GM23338 (cell line): ENCODE data around the gene CFAP53. TPM values are rescaled to one million over a fixed set of nuclear protein-coding genes. Genes with fewer than 3 reads are reported as not detected.

ENCODE experiments used
- ATAC-seq: fragments of 200-7000 bp; cut with Tn5 transposase; 3 replicates; pipeline ENCODE4 v1.9.1; 2020
- DNase-seq: peaks from one replicate; pipeline ENCODE4 v3.0.0-alpha.2; 2015; ENCODE audit warnings: low spot score
- H2AFZ ChIP-seq: fragments of 200-600 bp; sonication (generic); 2 replicates; pipeline ENCODE4 v1.8.0; 2016; ENCODE audit warnings: antibody characterized with exemption, mild to moderate bottlenecking, moderate library complexity
- H3F3A ChIP-seq: fragments of 200-600 bp; sonication (generic); replicated peaks from 2 replicates; pipeline ENCODE4 v1.8.0; 2017; ENCODE audit warnings: antibody characterized with exemption, mixed run types, low read depth
- H3K27ac ChIP-seq: fragments of 200-600 bp; sonication (generic); 2 replicates; pipeline ENCODE4 v1.6.1; 2016; ENCODE audit warnings: low read depth
- H3K27me3 ChIP-seq: fragments of 200-600 bp; sonication (generic); 2 replicates; pipeline ENCODE4 v1.8.0; 2016; ENCODE audit warnings: mild to moderate bottlenecking, mixed run types, moderate library complexity; ENCODE audit not compliant: insufficient read depth
- H3K36me3 ChIP-seq: fragments of 200-600 bp; sonication (generic); 2 replicates; pipeline ENCODE4 v1.8.0; 2016; ENCODE audit warnings: mild to moderate bottlenecking; ENCODE audit not compliant: insufficient read depth
- H3K4me1 ChIP-seq: fragments of 200-600 bp; sonication (generic); 2 replicates; pipeline ENCODE4 v1.8.0; 2016; ENCODE audit warnings: mild to moderate bottlenecking, moderate library complexity; ENCODE audit not compliant: insufficient read depth
- H3K4me2 ChIP-seq: fragments of 200-600 bp; sonication (generic); 2 replicates; pipeline ENCODE4 v1.7.1; 2017; ENCODE audit warnings: mixed run types
- H3K4me3 ChIP-seq: fragments of 200-600 bp; sonication (generic); 2 replicates; pipeline ENCODE4 v1.6.1; 2016; ENCODE audit warnings: mixed run types
- H3K79me2 ChIP-seq: fragments of 200-600 bp; sonication (generic); replicated peaks from 2 replicates; pipeline ENCODE4 v1.8.0; 2017; ENCODE audit warnings: mild to moderate bottlenecking; ENCODE audit not compliant: insufficient read depth
- H3K9me2 ChIP-seq: fragments of 200-600 bp; sonication (generic); 2 replicates; pipeline ENCODE4 v1.8.0; 2017; ENCODE audit not compliant: insufficient read depth
- H4K20me1 ChIP-seq: fragments of 200-600 bp; sonication (generic); replicated peaks from 2 replicates; pipeline ENCODE4 v1.8.0; 2017; ENCODE audit warnings: mild to moderate bottlenecking; ENCODE audit not compliant: insufficient read depth
- H3K27ac Mint-ChIP-seq: 2 replicates; pipeline ENCODE4 v1.8.0; 2020; ENCODE audit warnings: inconsistent platforms, mild to moderate bottlenecking, moderate library complexity, mixed read lengths
- H3K27me3 Mint-ChIP-seq: 3 replicates; pipeline ENCODE4 v1.8.0; 2022; ENCODE audit warnings: low read depth, mild to moderate bottlenecking, moderate library complexity, mixed read lengths, inconsistent platforms; ENCODE audit not compliant: insufficient read depth, poor library complexity
- H3K36me3 Mint-ChIP-seq: 3 replicates; pipeline ENCODE4 v1.8.0; 2021; ENCODE audit warnings: low read depth, mild to moderate bottlenecking, inconsistent platforms, moderate library complexity, mixed read lengths
- H3K4me1 Mint-ChIP-seq: 3 replicates; pipeline ENCODE4 v1.8.0; 2020; ENCODE audit warnings: mild to moderate bottlenecking, inconsistent platforms, mixed read lengths
- H3K4me3 Mint-ChIP-seq: 3 replicates; pipeline ENCODE4 v1.8.0; 2021; ENCODE audit warnings: moderate library complexity, mild to moderate bottlenecking, inconsistent platforms, mixed read lengths
- H3K9me3 Mint-ChIP-seq: 3 replicates; pipeline ENCODE4 v1.8.0; 2020; ENCODE audit warnings: moderate library complexity, mild to moderate bottlenecking, inconsistent platforms, mixed read lengths
- CTCF ChIP-seq, 2 experiments: fragments of 200-600 bp in 1 of 2; sonication (generic) in 1 of 2; conservative IDR thresholded peaks; 2 replicates each; pipeline versions ENCODE4 v1.5.1 to v1.6.1; 2016 to 2017; ENCODE audit warnings: antibody characterized with exemption in 2 of 2, low read depth in 2 of 2, mild to moderate bottlenecking in 2 of 2, moderate library complexity in 1 of 2
- ETS1 ChIP-seq: IDR thresholded peaks from 2 replicates; pipeline ENCODE4 v1.6.1; 2016; ENCODE audit warnings: antibody characterized with exemption
- JUNB ChIP-seq: IDR thresholded peaks from one replicate; pipeline ENCODE4 v1.6.1; 2016; ENCODE audit warnings: antibody characterized with exemption; ENCODE audit not compliant: unreplicated experiment
- NANOG ChIP-seq: IDR thresholded peaks from 2 replicates; pipeline ENCODE4 v1.6.1; 2016; ENCODE audit warnings: antibody characterized with exemption, borderline replicate concordance
- POLR2AphosphoS5 ChIP-seq: IDR thresholded peaks from 2 replicates; pipeline ENCODE4 v1.6.1; 2016; ENCODE audit warnings: antibody characterized with exemption, low read depth
- STAT1 ChIP-seq: IDR thresholded peaks from one replicate; pipeline ENCODE4 v1.6.1; 2016; ENCODE audit warnings: antibody characterized with exemption; ENCODE audit not compliant: unreplicated experiment
- ZNF114 ChIP-seq: fragments of 250-450 bp; sonication (Bioruptor Pico); IDR thresholded peaks from 2 replicates; pipeline ENCODE4 v1.5.0; 2020; ENCODE audit warnings: mild to moderate bottlenecking, moderate library complexity
- ZNF331 ChIP-seq: fragments of 250-450 bp; sonication (Bioruptor Pico); IDR thresholded peaks from 2 replicates; pipeline ENCODE4 v1.5.0; 2020; ENCODE audit warnings: low read depth, mild to moderate bottlenecking, moderate library complexity
- ZNF462 ChIP-seq: fragments of 250-450 bp; sonication (Bioruptor Pico); IDR thresholded peaks from 2 replicates; pipeline ENCODE4 v1.5.0; 2020; ENCODE audit warnings: mild to moderate bottlenecking, moderate library complexity
- polyA plus RNA-seq: library from polyadenylated mRNA; unstranded; fragments of >200 nt; fragmentation: Nextera tagmentation; extraction: Ambion mirVana; gene quantifications from 2 replicates; pipeline ENCODE4 v1.2.1, GENCODE V29; 2016
- total RNA-seq: library from RNA; depleted of rRNA; stranded (reverse); fragments of >200 nt; shearing (Covaris generic); gene quantifications from 2 replicates; pipeline ENCODE4 v1.2.3, GENCODE V29; 2014

CFAP53 gene
- total and polyA plus RNA-seq, 2 experiments from 2014 or later: 0.71 TPM; not detected in 1

GRCh38 chr18:50283469-50284209 is 17.3 kb upstream of the CFAP53 start:
- no peak for TF ChIP-seq NANOG
- TF ChIP-seq JUNB: no peak
- TF ChIP-seq ETS1: no peak
- TF ChIP-seq ZNF331 (CRISPR knock-in tag): no peak
- TF ChIP-seq CTCF (conservative IDR thresholded peaks at IDR 0.05; ENCODE audit: low read depth in 2 of 2): no peak
- no peak for TF ChIP-seq STAT1
- TF ChIP-seq ZNF462 (CRISPR knock-in tag): no peak
- no peak for TF ChIP-seq ZNF114 (CRISPR knock-in tag)
- no peak for TF ChIP-seq POLR2AphosphoS5
- Histone ChIP-seq H3K4me2 (no peak overlapping the region), H3F3A (no peaks in the 10 kb centered on the region; the same call in 1 of the 2 replicates), H2AFZ (no peak overlapping the region), H3K27me3 (no peaks in the 10 kb centered on the region), H4K20me1 (no peaks in the 10 kb centered on the region), H3K4me3 (no peak overlapping the region), H3K79me2 (peaks cover 29% of the 10 kb centered on the region), H3K27ac (no peak overlapping the region), H3K9me2 (no peaks in the 10 kb centered on the region), H3K36me3 (no peaks in the 10 kb centered on the region), H3K4me1 (peaks cover 9% of the 10 kb centered on the region)
- Mint-ChIP-seq H3K4me1 (peaks cover 20% of the 10 kb centered on the region), H3K9me3 (no peaks in the 10 kb centered on the region; the same call in 2 of the 3 replicates), H3K27me3 (peaks cover 20% of the 10 kb centered on the region), H3K27ac (no peak overlapping the region), H3K36me3 (peaks cover 45% of the 10 kb centered on the region), H3K4me3 (peak overlapping the region; percentile 3; the same call in 1 of the 3 replicates)
- ATAC-seq (no peak), DNase-seq (no peak)
